C4-2B (cell line): ENCODE measurements around the gene SPIB.

Source experiments
- CTCF ChIP-seq: fragments of 450-650 bp; conservative IDR thresholded peaks from 2 replicates; pipeline ENCODE4 v1.5.1; 2017; ENCODE audit warnings: mild to moderate bottlenecking
- ZFX ChIP-seq: fragments of 450-650 bp; IDR thresholded peaks from 2 replicates; pipeline ENCODE4 v1.6.1; 2017

GRCh38 chr19:50420127-50420526, 1.4 kb downstream of the SPIB start:
- TF ChIP-seq CTCF (no peak), ZFX (no peak)
